ENCODE results near the gene CYSTM1.

The CYSTM1 gene

GRCh38 chr5:140225396-140225795, 50.4 kb downstream of the CYSTM1 start:
- in situ Hi-C loops (cut with HindIII; ENCODE audit: low sequenced_read_pairs): no loop called here
- H3K4me3 ChIP-seq (ENCODE audit: low read depth, low read length): no peak overlapping the region
- DNase-seq (ENCODE audit: low read depth, low spot score): no peak
- no peak for TF ChIP-seq CTCF (IDR thresholded peaks at IDR 0.05; ENCODE audit: low read depth, low read length)

- DNase-seq (ENCODE audit: low read depth, low spot score): no peak
- no peak for TF ChIP-seq CTCF (IDR thresholded peaks at IDR 0.05; ENCODE audit: low read depth, low read length)
- in situ Hi-C loops (cut with HindIII; ENCODE audit: low sequenced_read_pairs): no loop called here
- H3K4me3 ChIP-seq (ENCODE audit: low read depth, low read length): no peak overlapping the region
Observed at GRCh38 chr5:140227046-140227445, 52.1 kb downstream of the CYSTM1 start.

GRCh38 chr5:140228364-140228837, 53.4 kb downstream of the CYSTM1 start:
- in situ Hi-C loops (cut with HindIII; ENCODE audit: low sequenced_read_pairs): no loop called here
- no peak overlapping the region for H3K4me3 ChIP-seq (ENCODE audit: low read depth, low read length)
- DNase-seq (ENCODE audit: low read depth, low spot score): no peak
- no peak for TF ChIP-seq CTCF (IDR thresholded peaks at IDR 0.05; ENCODE audit: low read depth, low read length)

- no peak for TF ChIP-seq CTCF (IDR thresholded peaks at IDR 0.05; ENCODE audit: low read depth, low read length)
- in situ Hi-C loops (cut with HindIII; ENCODE audit: low sequenced_read_pairs): no loop called here
- no peak overlapping the region for H3K4me3 ChIP-seq (ENCODE audit: low read depth, low read length)
- DNase-seq (ENCODE audit: low read depth, low spot score): no peak
Observed at GRCh38 chr5:140230373-140230772, 55.4 kb downstream of the CYSTM1 start.

- TF ChIP-seq CTCF (IDR thresholded peaks at IDR 0.05; ENCODE audit: low read depth, low read length): no peak
- no peak overlapping the region for H3K4me3 ChIP-seq (ENCODE audit: low read depth, low read length)
- no peak for DNase-seq (ENCODE audit: low read depth, low spot score)
- in situ Hi-C loops (cut with HindIII; ENCODE audit: low sequenced_read_pairs): no loop called here
Observed at GRCh38 chr5:140232731-140233130, 57.7 kb downstream of the CYSTM1 start.

- in situ Hi-C loops (cut with HindIII; ENCODE audit: low sequenced_read_pairs): no loop called here
- DNase-seq (ENCODE audit: low read depth, low spot score): no peak
- no peak for TF ChIP-seq CTCF (IDR thresholded peaks at IDR 0.05; ENCODE audit: low read depth, low read length)
- H3K4me3 ChIP-seq (ENCODE audit: low read depth, low read length): no peak overlapping the region
Observed at GRCh38 chr5:140234377-140234989, 59.5 kb downstream of the CYSTM1 start.
